Measurements from ENCODE around the gene MSX1.

MSX1 gene

DNA sequence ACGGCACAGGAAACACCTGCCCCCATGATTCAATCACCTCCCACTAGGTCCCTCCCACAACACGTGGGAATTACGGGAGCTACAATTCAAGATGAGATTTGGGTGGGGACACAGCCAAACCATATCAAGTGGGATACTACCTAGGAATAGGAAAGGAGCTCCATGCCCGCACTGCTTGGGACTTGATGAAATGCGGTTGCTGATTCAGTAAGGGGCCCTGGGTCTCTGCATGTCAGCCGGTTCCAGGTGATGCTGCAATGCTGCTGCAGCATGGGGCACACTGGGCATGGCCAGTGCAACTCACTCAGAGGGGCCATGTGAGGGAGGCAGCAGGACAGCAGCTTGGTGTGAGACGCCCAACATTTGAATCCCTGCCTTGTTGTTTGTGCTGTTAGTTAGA, 34.0 kb upstream of the MSX1 start:
- Histone ChIP-seq H3K27me3 (ENCODE audit: low read depth, low read length) (peaks cover 26% of the 10 kb centered on the region), H3K9ac (ENCODE audit: low read length) (no peak overlapping the region), H2AFZ (ENCODE audit: low read depth, low read length) (no peak overlapping the region), H3K27ac (ENCODE audit: low read length) (no peak overlapping the region), H3K4me1 (ENCODE audit: low read length) (no peaks in the 10 kb centered on the region), H3K4me3 (ENCODE audit: low read length) (no peak overlapping the region), H4K20me1 (ENCODE audit: insufficient read depth, low read length) (no peaks in the 10 kb centered on the region), H3K4me2 (ENCODE audit: low read length) (no peak overlapping the region), H3K36me3 (replicated peaks; ENCODE audit: low read depth, low read length) (no peaks in the 10 kb centered on the region), H3K9me3 (ENCODE audit: insufficient read depth, low read length) (no peaks in the 10 kb centered on the region), H3K79me2 (ENCODE audit: low read length) (no peaks in the 10 kb centered on the region)
- TF ChIP-seq, protein P1, sequence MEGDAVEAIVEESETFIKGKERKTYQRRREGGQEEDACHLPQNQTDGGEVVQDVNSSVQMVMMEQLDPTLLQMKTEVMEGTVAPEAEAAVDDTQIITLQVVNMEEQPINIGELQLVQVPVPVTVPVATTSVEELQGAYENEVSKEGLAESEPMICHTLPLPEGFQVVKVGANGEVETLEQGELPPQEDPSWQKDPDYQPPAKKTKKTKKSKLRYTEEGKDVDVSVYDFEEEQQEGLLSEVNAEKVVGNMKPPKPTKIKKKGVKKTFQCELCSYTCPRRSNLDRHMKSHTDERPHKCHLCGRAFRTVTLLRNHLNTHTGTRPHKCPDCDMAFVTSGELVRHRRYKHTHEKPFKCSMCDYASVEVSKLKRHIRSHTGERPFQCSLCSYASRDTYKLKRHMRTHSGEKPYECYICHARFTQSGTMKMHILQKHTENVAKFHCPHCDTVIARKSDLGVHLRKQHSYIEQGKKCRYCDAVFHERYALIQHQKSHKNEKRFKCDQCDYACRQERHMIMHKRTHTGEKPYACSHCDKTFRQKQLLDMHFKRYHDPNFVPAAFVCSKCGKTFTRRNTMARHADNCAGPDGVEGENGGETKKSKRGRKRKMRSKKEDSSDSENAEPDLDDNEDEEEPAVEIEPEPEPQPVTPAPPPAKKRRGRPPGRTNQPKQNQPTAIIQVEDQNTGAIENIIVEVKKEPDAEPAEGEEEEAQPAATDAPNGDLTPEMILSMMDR (IDR thresholded peaks at IDR 0.05; ENCODE audit: low read depth, low read length), result no peak
- no peak for TF ChIP-seq EZH2phosphoT487 (IDR thresholded peaks at IDR 0.05; ENCODE audit: low read depth)

DNA sequence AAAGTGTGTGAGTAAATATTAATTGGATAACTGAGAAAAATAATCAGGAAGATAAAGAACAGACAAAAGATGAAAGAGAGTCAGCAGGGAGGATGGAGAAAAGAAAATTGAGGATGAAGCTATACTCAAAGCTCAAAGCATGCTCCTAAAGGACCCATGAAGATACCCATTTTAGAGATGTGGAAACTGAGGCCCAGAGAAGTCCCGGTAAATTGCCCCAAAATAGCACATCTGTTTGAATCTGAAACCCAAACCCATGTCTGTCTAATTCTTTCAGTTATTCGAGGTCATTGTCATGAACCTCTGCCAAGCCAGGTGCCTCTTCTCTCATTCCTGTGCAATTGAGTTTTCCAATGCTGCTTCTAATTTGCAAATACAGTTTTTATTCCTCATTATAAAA, 29.6 kb upstream of the MSX1 start:
- H3K79me2 ChIP-seq (ENCODE audit: low read length), result no peaks in the 10 kb centered on the region
- no peak overlapping the region for H3K27ac ChIP-seq (ENCODE audit: low read length)
- H3K4me1 ChIP-seq (ENCODE audit: low read length), result no peaks in the 10 kb centered on the region
- H3K4me2 ChIP-seq (ENCODE audit: low read length), result no peak overlapping the region
- H2AFZ ChIP-seq (ENCODE audit: low read depth, low read length), result no peak overlapping the region
- no peaks in the 10 kb centered on the region for H3K36me3 ChIP-seq (replicated peaks; ENCODE audit: low read depth, low read length)
- H3K27me3 ChIP-seq (ENCODE audit: low read depth, low read length), result peaks cover 30% of the 10 kb centered on the region
- no peak overlapping the region for H3K4me3 ChIP-seq (ENCODE audit: low read length)
- no peak overlapping the region for H3K9ac ChIP-seq (ENCODE audit: low read length)
- H4K20me1 ChIP-seq (ENCODE audit: insufficient read depth, low read length), result no peaks in the 10 kb centered on the region
- H3K9me3 ChIP-seq (ENCODE audit: insufficient read depth, low read length), result no peaks in the 10 kb centered on the region
- TF ChIP-seq, protein P1 (IDR thresholded peaks at IDR 0.05; ENCODE audit: low read depth, low read length), result no peak
- TF ChIP-seq EZH2phosphoT487 (IDR thresholded peaks at IDR 0.05; ENCODE audit: low read depth), result no peak

DNA sequence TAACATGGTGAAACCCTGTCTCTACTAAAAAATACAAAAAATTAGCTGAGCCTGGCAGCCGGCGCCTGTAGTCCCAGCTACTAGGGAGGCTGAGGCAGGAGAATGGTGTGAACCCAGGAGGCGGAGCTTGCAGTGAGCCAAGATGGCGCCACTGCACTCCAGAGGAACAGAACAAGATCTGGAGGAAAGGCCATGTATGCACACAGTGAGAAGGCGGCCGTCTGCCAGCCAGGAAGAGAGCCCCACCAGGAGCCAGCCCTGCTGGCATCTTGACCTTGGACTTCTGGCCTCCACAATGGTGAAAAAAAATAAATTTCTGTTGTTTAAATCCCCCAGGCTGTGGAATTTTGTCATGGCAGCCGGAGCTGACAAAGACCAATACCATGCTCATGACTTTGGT, 28.2 kb upstream of the MSX1 start:
- peaks cover 32% of the 10 kb centered on the region for H3K27me3 ChIP-seq (ENCODE audit: low read depth, low read length)
- H3K9me3 ChIP-seq (ENCODE audit: insufficient read depth, low read length), result no peaks in the 10 kb centered on the region
- H3K4me2 ChIP-seq (ENCODE audit: low read length), result no peak overlapping the region
- no peaks in the 10 kb centered on the region for H3K79me2 ChIP-seq (ENCODE audit: low read length)
- no peak overlapping the region for H3K27ac ChIP-seq (ENCODE audit: low read length)
- H3K4me1 ChIP-seq (ENCODE audit: low read length), result no peaks in the 10 kb centered on the region
- TF ChIP-seq, protein P1 (IDR thresholded peaks at IDR 0.05; ENCODE audit: low read depth, low read length), result no peak
- TF ChIP-seq EZH2phosphoT487 (IDR thresholded peaks at IDR 0.05; ENCODE audit: low read depth), result no peak
- no peak overlapping the region for H2AFZ ChIP-seq (ENCODE audit: low read depth, low read length)
- no peaks in the 10 kb centered on the region for H4K20me1 ChIP-seq (ENCODE audit: insufficient read depth, low read length)
- no peak overlapping the region for H3K9ac ChIP-seq (ENCODE audit: low read length)
- no peak overlapping the region for H3K4me3 ChIP-seq (ENCODE audit: low read length)
- no peaks in the 10 kb centered on the region for H3K36me3 ChIP-seq (replicated peaks; ENCODE audit: low read depth, low read length)

DNA sequence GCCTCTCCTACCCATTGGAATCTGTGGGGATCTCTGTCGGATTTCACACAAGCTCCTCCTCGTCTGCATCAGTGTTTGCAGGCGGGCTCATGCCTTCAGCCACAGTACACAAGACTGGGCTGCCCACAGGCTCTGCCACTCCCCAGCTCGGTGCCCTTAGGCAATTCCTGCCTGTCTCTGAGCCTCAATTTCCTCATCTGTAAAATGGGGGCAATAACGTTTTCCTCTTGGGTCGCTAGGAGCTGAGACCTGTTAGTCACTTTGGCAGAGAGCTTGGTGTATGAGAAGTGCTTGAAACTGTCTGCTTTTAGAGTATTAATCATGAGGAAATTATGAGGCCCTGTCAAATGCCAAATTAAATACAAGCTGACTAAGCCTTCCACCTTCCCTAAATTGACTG, 27.6 kb upstream of the MSX1 start:
- Histone ChIP-seq H3K4me2 (ENCODE audit: low read length) (no peak overlapping the region), H4K20me1 (ENCODE audit: insufficient read depth, low read length) (no peaks in the 10 kb centered on the region), H3K27me3 (ENCODE audit: low read depth, low read length) (peaks cover 32% of the 10 kb centered on the region), H3K9ac (ENCODE audit: low read length) (no peak overlapping the region), H3K27ac (ENCODE audit: low read length) (no peak overlapping the region), H3K36me3 (replicated peaks; ENCODE audit: low read depth, low read length) (no peaks in the 10 kb centered on the region), H3K79me2 (ENCODE audit: low read length) (no peaks in the 10 kb centered on the region), H3K4me3 (ENCODE audit: low read length) (no peak overlapping the region), H2AFZ (ENCODE audit: low read depth, low read length) (no peak overlapping the region), H3K9me3 (ENCODE audit: insufficient read depth, low read length) (no peaks in the 10 kb centered on the region), H3K4me1 (ENCODE audit: low read length) (no peaks in the 10 kb centered on the region)
- no peak for TF ChIP-seq EZH2phosphoT487 (IDR thresholded peaks at IDR 0.05; ENCODE audit: low read depth)
- TF ChIP-seq, protein P1 (IDR thresholded peaks at IDR 0.05; ENCODE audit: low read depth, low read length), result no peak

Measured in OCI-LY3 (cell line).